Vagina (tissue), 2 donors: ENCODE results near the gene PTPRN2.

Source experiments
- CTCF ChIP-seq, 3 experiments: fragments of 450-650 bp in 2 of 3; fragments of 200-600 bp in 1 of 3; sonication (generic) in 1 of 3; IDR thresholded peaks; one replicate each; pipeline ENCODE4 v1.5.1; 2017 to 2019; ENCODE audit warnings: antibody characterized with exemption in 3 of 3, mild to moderate bottlenecking in 2 of 3, moderate library complexity in 2 of 3
- POLR2AphosphoS5 ChIP-seq, 2 donors: sonication (generic); formaldehyde crosslinking; IDR thresholded peaks; one replicate each; pipeline ENCODE4 v1.9.0; 2017; ENCODE audit warnings: antibody characterized with exemption in 2 of 2, mild to moderate bottlenecking in 2 of 2, low read depth in 1 of 2; ENCODE audit not compliant: insufficient read depth in 1 of 2

GRCh38 chr7:158463317-158463716 lies 124.3 kb downstream of the PTPRN2 start:
- TF ChIP-seq CTCF (IDR thresholded peaks at IDR 0.05) (no peak), POLR2AphosphoS5 (IDR thresholded peaks at IDR 0.05; ENCODE audit: insufficient read depth in 1 of 2, low read depth in 1 of 2) (no peak)
